Stimulated activated naive CD8-positive, alpha-beta T cell treated with anti-CD3 and anti-CD28 coated beads, Interleukin-15, Interleukin-2, amounts not matched to agents 100 U/mL and 50 U/mL, for 24 hours (primary cell): ENCODE data around the gene INSM1.

Experiments used
- ATAC-seq: fragments of 150-1000 bp; cut with Tn5 transposase; one replicate; pipeline ENCODE4 v1.10.0; 2021
- DNase-seq: peaks from one replicate; pipeline ENCODE4 v3.0.0; 2021

INSM1 gene

DNA sequence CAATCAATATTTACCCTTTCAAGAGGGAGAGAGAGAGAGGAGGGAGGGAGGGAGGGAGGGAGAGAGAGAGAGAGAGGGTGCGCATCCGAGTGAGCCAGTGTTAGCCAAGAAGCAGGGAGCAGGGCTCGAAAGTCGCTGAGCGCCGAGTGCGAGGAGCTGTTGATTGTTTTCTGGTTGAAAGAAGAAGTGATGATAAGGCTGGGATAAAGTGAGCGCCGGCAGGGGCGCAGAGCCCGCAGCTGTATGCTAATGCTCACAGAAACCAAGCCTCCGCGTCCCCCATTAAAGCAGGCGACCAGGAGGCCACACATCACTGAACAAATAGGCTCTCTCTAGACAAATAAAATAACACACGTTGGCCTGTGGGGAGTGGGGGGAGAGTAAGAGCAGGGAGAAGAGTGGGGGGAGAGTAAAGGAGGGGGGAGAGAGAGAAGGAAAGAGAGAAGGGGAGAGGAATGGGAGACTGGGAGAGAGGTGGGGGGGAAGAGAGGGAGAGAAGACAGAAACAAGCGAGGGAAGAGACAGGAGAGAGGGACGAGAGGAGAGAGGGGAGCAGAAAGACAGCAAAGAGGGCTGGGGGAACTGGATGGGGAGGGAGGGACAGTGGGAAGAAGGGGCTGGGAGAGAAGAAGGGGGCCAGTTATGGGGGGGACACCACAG lies 5.0 kb upstream of the INSM1 start:
- ATAC-seq: no peak
- peak; percentile 18 for DNase-seq

DNA sequence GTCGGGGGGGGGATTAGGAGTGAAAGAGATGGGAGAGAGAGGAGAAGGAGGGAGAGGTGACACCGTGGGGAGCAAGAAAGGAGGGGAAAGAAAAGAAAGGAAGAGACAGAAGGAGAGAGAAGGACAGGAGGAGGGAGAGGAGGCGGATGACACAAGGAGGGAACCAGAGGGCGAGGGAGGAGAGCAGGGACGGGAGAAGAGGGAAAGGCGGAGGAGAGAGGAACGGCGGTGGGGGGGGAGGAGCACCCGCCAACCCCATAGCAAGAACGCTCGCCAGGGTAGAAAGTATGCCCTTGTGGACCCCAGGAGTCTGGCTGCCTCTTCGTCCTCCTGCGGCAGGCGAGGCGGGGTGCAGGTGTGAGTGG lies 4.5 kb upstream of the INSM1 start:
- ATAC-seq: no peak

DNA sequence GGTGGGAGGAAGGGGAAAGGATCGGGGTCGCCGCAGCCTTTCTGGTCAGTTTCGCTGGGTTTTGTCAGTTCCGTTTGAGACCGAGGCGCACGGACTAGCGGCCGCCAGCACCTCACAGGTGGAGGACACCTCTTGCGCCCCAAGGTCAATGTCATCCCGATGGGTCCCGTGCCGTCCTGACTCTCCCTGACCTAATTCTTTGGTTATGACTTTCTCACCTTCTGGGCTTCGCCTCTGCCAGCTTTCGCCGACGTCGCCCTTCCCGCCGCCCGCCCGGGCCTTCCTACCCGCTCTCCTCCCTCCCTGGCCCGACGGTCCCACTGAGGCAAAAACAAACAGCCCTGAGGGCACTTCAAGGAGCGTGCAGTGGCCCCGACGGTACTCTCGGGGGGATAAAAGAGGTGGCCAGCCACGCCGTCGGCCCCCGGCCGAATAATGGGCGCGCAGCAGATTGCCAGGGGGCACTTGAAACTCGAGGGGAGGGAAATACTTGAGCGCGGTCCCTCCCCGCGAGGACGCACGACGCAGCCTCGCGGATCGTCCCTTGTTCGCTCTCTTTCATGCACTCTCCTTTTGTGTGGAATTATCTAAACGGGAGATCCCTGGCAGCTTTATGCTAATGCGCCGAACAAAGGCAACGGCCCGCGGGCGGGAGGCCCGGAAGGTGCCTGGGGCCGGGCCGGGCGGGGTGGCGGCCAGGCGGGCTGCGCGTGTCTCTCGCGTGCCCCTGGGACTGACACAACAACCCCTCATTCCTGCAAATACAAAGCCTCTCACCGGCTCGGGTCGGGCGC lies 3.9 kb upstream of the INSM1 start:
- ATAC-seq: no peak
- DNase-seq: no peak

More for the DNA sequence above, 4.5 kb upstream of the INSM1 start:
- no peak for DNase-seq

DNA sequence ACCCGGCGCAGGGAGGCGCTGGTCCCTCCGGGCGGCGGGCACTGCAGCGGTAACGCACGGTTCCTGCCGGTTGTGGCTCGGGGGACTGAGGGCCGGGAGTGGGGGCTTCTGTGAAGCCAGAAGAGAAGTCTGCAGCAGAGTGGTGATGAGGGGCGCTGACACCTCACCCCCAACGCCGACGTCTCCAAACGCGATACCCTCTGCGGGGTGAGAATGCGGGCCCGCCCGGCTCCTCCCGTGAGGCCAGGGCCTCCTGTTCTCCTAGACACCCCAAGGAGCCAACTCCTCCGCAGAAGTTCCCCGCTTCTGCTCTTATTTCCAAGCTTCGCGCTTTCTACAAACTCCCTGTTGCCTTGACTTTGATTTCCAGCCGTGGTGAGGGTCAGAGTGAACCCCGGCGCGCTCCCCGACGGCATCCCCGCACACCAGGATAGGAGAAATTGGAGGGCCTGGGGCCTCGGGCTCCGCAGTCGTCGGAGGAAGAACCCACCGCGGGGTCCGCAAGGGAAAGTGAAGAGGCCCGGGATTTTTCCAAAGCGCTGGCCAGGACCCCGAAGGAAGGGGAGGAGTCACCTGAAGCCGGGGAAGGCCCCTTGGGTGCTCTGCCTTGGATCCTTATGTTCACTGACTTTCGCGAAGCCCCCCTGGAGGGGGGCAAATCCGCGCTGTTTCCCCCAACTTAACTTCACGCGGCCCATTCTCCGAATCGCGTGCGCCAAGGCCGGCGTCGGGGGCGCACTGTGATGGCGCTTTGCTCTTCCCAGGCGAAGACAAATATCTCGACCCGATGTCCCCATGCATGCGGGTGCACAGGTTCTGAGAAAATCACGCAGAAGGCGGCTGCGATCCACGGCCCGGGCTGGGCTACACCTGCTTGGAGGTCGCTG lies 3.1 kb upstream of the INSM1 start:
- no peak for ATAC-seq
- DNase-seq: peak; percentile 26

DNA sequence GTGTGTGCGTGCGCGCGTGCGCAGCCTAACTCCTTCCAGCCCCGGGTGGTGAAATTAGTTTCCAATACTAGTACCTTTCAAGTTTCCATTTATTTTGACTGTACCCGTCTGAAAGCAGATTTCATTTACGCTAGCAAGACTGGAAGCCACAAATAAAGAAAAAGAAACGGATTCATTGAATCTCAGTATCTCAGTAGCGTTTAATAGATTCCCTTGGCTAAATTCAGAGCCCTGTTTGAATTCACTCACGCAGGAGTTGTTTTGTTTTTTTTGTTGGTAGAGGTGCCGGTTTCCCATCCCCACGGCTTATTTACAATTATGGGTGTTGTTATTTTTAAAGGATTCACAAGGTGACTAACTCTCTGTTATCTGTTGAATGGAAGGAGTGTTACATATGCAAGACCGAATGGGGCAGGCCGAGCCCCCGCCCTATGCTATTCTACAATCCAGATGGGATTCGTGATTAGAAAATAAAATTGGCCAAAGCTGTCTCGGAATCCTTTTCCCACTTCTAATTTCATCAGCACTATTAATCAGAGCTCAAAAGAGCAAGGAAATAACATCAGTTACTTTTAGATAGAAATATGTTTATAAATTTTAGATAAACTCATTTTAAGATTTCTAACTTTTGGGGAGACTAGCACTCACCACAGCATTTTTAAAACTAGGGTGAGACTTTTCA lies 2.3 kb upstream of the INSM1 start:
- DNase-seq: no peak
- ATAC-seq: no peak

DNA sequence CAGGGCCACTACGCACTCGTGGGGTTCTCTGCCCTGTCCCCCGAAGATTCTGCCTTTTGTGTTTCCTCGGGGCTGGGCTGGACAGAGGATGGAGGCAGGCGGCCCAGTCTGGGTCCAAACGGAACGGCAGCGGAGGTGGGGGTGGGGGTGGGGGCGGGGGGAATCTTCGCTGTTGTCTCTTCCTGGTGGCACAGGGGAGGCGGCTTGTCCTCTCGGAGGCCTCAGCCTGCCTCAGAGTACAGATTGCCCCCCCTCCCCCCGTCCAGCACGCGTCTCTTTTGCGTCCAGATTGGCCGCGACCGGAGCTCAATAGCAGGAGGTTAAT lies 1.4 kb upstream of the INSM1 start:
- ATAC-seq (no peak), DNase-seq (no peak)

DNA sequence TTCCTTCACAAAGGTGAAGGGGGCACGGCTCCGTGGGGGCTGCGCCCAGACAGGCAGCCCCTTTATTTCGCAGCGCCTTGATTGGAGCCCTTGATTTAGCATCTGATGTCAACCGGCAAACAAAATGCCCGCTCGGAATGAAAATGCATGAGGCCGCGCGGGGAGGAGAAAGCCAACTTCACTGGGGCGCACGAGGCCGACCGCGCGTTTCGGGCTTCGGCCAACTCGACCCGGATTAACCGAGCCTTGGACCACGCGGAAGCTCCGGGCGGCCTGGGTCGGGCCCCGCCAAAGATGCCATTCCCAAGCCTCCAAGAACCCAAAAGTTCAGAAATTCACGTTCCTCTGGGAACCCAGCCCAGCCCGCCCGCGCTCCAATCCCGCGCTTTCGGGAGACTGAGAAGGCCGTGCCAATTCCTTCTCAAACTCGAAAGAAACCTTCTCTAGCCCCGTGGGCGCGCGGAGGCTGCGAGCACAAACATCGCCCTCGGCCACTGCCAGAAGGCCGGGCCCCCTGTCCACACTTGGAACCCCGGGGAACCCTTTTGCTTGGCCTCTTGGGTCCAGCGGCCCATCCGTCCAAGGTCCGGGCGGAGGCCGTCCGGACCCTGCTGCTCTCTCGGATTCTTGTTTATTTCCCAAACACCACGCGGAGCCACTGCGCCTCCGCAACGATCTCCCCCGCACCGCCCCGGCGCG lies 879 bp upstream of the INSM1 start:
- ATAC-seq (no peak), DNase-seq (peak; percentile 24)

DNA sequence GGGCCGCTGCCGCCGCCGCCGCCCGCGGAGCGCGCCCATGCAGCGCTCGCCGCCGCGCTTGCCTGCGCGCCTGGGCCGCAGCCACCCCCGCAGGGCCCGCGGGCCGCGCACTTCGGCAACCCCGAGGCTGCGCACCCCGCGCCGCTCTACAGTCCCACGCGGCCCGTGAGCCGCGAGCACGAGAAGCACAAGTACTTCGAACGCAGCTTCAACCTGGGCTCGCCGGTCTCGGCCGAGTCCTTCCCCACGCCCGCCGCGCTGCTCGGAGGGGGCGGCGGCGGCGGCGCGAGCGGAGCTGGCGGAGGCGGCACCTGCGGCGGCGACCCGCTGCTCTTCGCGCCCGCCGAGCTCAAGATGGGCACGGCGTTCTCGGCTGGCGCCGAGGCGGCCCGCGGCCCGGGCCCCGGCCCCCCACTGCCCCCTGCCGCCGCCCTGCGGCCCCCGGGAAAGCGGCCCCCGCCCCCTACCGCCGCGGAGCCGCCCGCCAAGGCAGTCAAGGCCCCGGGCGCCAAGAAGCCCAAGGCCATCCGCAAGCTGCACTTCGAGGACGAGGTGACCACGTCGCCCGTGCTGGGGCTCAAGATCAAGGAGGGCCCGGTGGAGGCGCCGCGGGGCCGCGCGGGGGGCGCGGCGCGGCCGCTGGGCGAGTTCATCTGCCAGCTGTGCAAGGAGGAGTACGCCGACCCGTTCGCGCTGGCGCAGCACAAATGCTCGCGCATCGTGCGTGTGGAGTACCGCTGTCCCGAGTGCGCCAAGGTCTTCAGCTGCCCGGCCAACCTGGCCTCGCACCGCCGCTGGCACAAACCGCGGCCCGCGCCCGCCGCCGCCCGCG lies 730 bp downstream of the INSM1 start:
- DNase-seq: peak; percentile 27
- peak; percentile 34 for ATAC-seq

DNA sequence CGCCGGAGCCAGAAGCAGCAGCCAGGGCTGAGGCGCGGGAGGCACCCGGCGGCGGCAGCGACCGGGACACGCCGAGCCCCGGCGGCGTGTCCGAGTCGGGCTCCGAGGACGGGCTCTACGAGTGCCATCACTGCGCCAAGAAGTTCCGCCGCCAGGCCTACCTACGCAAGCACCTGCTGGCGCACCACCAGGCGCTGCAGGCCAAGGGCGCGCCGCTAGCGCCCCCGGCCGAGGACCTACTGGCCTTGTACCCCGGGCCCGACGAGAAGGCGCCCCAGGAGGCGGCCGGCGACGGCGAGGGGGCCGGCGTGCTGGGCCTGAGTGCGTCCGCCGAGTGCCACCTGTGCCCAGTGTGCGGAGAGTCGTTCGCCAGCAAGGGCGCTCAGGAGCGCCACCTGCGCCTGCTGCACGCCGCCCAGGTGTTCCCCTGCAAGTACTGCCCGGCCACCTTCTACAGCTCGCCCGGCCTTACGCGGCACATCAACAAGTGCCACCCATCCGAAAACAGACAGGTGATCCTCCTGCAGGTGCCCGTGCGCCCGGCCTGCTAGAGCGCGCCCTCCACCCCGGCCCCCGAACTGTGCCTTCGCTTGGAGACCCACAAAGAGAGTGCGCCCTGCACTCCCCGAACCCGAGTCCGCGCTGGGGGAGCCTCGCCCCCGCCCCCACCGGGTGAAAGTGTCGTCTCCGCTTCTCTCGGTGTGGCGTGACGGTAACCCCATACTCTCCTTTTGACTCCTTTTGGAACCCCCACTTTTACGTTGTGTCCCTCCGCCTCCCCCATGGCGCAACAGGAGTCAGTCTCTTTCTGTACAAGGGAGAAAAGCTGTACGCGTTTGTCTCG lies 1.6 kb downstream of the INSM1 start:
- DNase-seq (peak; percentile 36), ATAC-seq (peak; percentile 20)

DNA sequence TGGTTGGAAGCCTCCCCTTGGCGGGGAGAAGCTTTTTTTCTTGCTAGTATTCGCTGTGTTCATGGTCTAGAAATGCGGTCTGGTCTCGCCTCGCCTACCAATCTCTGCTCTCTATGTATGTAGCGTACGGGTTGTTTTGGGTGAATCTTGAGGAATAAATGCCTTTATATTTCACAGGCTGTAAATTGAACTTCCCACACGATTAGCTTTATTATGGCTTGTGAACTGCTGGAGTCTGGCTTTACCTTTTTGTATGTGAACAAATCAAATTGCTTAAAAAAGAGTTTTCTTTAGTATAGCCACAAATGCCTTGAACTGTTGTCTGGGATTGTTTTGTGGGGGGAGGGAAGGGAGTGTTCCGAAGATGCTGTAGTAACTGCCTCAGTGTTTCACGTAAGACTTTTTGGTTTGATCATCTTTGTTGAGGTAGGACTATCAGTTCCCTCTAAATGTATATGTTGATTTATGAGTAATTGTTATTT lies 2.2 kb downstream of the INSM1 start:
- ATAC-seq: no peak
- DNase-seq: no peak

DNA sequence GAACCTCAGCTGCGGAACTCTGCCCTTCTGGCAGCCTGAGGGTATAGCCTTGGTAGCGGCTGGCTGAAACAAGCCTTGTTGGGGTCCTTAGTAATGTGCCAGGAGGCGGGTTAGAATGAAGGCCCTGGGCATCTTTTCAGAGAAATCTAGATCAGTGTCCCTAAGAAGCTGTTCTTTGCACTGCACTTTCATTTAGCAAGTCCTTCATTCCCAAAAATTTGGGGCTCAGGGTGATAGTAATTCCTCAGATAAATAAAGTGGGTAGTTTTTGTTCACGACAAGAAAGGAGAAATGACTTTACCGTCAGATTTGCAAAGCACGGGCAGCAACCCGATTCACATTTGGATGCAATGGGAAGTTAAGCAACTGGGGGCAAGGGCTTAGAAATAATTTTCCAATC lies 3.2 kb downstream of the INSM1 start:
- ATAC-seq (no peak), DNase-seq (no peak)

DNA sequence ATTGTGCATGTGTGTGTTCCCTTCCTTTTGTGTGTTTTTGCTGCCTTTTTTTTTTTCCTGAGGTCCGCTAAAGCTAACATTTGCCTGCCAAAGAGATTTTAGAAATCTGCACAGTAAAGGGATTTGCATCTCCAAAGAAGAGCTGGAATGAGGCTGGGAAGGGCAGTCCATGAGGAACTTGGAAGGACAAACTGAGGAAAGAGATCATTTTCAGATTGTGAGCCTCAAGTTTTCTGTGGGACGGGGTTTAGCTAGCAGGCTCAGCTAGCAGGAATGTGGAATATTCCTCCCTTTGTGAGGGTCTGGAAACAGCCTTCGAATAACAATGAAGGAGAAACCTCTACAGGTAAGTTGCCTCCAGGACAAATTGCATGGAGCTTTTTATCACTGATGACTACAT lies 3.8 kb downstream of the INSM1 start:
- DNase-seq (no peak), ATAC-seq (no peak)

DNA sequence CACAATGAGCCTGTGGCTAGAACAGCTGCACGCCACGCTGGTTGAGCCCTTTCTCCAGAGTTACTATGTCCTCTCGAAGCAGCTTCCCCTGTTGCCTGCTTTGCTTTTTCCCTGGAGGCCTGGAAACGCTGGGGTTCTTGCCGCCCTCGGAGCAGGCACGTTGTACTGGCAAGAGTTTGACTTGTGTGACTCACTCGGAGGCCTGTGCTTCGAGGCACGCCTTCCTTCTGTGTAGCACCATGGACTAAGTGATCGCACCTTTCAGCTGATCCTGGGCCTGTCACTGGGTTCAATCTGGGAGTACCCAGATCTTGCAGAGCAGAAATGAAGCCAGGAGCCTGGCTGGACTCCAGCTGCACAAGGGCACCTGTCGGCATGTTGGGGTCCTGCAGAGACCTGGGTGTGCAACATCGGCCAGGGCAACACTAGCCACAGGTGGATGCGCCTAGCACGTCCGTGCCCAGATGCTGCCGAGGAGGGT lies 5.2 kb downstream of the INSM1 start:
- DNase-seq (no peak), ATAC-seq (no peak)

DNA sequence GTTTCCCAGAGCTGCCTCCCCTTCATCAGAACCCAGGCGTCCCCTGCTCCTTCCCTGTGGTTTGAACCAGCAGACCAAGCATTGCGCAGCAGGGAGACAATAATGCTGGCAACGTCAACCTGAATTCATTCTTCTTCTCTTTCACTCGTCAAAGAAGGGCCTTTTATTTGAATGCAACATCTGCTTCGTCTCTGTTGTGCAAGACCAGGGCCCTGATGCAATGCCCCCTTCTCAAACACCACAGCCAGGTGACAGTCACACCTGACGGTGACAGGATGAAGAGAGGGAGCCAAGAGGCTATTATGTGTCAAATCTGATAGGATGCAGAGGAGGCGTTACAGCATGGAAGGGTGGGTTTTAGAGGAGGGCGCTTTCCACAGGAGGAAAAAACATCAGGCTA lies 8.0 kb downstream of the INSM1 start:
- ATAC-seq (no peak), DNase-seq (no peak)

DNA sequence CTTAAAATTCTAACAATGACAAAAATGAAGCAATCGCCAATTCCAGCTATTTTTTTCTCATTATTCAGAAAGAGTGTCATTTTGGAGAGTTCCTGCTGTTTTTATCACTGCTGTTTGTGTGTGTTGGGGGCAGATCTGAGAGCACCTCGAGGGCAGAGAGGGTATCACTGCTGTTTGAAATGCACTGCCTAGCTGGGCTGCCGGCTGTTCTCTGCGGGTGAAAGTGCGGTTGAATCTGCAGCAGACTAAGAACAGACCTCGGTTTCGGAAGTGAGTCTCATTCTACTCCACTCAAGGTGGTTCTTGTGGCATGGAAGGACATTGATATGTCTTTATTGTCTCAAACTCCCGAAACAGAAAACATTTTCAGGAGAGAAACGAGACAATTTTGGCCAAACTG lies 18.3 kb downstream of the INSM1 start:
- no peak for ATAC-seq

DNA sequence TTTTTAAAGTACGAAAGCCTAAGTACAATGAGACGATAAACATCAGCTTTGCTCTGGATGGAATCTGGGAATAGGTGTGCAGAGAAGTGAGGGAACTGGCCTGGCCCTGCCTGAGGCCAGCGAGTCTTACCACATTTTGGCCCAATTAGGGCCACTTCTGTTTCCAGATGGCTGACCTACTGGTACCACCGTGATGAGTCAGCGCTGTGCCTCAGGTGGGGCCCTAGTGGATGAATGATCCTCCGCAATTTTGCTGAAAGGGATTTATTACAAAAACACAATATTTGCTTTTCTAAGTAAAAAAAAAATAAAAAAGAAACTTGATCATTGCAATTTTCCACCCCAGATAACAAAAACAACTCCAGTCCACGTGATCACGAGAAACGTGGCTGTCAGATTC lies 22.5 kb downstream of the INSM1 start:
- no peak for DNase-seq
- ATAC-seq: no peak

More for the DNA sequence above, 18.3 kb downstream of the INSM1 start:
- DNase-seq: no peak

DNA sequence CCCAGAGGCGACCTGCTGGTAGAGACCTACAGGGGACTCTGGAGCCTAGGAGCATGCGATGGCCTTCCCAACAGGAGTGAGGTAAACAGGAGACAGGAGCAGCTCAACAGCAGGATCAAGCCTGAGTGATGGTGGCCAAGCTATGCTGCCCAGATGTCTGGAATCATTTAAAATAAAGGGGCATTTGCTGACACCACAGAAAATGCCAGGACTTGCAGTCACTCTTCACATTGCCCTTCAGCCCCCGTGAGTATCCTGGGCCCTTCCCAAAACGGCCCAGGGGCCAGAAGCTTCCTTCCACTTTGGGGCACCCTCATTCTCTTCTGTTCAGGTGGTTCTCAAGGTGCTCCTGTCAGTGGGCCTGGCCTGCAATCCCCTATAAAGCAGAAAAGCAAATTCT lies 23.2 kb downstream of the INSM1 start:
- no peak for DNase-seq
- ATAC-seq: no peak

DNA sequence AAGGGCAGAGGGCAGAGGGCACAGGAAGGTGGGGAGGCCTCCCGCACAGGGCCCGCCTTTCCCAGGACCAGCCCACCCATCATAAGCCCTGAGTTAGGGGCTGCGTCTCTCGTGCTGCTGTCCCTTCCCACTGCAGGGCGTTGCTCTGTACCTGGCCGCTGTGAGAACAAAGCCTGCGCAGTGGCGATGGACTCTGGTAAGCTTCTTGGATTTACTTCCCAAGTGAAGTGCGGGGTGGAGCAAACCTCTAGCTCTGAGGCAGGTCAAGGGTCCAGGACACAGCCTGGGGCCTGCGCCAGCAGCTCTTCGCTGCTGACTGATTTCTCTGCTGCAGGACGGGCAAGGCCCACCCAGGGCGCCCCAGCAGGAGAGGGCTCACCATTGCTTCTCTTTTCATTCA lies 23.9 kb downstream of the INSM1 start:
- no peak for DNase-seq
- ATAC-seq: no peak

DNA sequence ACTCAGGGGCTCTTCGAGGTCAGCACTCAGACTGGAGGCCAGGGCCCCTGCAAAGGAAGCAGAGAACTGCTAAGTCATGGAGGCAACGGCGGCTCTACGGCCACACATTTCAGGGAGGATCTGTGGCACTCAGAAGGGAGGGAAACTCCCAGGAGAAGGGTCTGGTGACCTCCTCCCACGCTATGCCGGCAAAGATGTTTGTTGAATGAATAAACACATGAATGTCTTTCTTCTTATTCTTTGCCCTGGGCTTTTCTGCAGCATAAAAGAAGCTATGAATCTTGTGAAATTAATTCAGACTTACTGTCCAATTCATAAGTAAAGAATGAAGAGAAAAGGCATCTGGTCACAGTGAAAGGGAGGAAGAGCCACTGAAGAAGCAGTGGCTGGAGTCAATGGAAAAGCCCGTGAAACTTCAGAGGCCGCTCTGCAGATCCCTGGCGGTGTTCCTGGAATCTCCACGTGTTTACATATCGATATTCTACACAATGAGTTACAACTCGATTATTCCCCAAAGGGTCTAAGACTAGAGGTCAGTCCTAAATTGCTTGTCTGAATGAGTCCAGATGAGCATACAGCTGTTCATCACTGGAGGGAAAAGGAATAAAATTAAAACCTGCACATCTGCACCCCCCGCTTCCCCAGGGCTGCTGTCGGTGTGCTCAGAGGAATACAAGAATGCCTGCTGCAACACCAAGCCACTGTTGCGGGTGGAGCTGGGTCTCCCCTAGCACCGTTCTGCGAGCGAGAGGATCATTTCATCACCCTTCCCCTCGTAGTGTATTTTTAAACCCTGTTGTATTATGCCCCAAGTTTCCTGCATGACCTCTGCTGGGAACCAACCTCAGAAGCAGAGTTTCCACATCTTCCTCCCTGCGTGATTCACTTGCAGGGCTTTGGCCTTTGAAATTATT lies 25.6 kb downstream of the INSM1 start:
- ATAC-seq: no peak

More for the DNA sequence above, 25.6 kb downstream of the INSM1 start:
- no peak for DNase-seq
